ENCODE results near the gene USP24.

The USP24 gene

DNA sequence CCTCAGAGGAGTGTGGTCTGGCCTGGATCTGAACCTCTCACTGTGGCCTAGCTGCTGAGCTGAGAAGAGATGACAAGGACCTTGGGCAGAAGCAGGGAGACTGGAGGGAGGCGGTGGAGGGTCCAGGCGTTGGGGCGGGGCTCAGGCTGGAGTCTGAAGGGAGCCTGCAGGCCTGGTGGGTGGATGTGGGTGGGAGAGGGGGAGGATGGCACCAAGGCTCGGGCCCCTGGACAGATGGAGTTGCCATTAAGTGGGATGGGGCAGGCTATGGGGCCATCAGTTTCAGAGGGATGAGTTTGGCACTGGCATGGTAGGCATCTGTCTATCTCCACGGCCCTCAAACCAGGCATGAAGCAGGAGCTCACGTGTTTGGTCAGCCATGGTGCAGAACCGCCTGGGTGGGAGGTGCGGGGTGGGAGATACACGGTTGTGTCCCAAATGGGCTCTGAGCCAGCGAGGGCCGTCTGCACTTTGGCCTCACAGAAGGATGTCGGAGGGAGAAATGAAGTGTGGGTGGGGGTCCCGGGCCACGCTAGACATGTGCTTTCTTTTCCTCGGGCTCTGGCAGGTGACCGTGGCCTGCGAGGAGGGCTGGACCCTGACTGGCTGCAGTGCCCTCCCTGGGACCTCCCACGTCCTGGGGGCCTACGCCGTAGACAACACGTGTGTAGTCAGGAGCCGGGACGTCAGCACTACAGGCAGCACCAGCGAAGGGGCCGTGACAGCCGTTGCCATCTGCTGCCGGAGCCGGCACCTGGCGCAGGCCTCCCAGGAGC is 152.2 kb downstream of the USP24 start:
- TF ChIP-seq, protein P1, sequence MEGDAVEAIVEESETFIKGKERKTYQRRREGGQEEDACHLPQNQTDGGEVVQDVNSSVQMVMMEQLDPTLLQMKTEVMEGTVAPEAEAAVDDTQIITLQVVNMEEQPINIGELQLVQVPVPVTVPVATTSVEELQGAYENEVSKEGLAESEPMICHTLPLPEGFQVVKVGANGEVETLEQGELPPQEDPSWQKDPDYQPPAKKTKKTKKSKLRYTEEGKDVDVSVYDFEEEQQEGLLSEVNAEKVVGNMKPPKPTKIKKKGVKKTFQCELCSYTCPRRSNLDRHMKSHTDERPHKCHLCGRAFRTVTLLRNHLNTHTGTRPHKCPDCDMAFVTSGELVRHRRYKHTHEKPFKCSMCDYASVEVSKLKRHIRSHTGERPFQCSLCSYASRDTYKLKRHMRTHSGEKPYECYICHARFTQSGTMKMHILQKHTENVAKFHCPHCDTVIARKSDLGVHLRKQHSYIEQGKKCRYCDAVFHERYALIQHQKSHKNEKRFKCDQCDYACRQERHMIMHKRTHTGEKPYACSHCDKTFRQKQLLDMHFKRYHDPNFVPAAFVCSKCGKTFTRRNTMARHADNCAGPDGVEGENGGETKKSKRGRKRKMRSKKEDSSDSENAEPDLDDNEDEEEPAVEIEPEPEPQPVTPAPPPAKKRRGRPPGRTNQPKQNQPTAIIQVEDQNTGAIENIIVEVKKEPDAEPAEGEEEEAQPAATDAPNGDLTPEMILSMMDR (IDR thresholded peaks at IDR 0.05; ENCODE audit: borderline replicate concordance, control extremely low read depth, extremely low read depth, insufficient read depth, missing control alignments) = no peak
- DNase-seq (ENCODE audit: low spot score) = peak; percentile 11
- in situ Hi-C loops (cut with MboI; ENCODE audit: low sequenced_read_pairs, unreplicated experiment) = no loop called here

DNA sequence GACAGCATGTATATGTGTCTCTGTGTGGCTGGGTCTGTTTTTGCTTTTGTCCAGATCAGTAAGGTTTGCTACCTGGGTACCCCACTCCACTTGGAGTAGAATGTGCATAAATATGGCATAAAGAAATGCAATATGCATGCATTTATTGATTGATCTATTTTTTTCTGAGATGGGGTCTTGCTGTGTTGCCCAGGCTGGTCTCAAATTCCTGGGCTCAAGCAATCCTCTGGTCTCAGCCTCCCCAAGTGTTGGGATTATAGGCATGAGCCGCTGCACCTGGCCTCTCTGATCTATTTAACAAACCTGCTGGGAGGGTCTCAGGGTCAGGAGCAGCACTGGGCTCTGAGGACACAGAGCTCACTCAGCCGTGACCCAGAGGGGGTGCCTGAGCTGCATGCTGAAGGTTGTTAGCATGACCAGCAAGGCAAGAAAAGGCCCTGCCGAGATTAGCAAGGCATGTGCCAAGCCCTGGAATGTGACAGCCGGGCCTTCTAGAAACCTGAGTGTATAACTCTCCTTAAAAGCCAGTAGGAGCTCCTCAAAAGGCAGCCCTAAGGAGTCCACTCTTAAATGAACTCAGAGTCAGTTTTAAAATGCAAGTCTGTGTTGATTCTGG is 153.3 kb downstream of the USP24 start:
- TF ChIP-seq, protein P1 (IDR thresholded peaks at IDR 0.05; ENCODE audit: borderline replicate concordance, control extremely low read depth, extremely low read depth, insufficient read depth, missing control alignments) = no peak
- in situ Hi-C loops (cut with MboI; ENCODE audit: low sequenced_read_pairs, unreplicated experiment) = no loop called here
- peak; percentile 12 for DNase-seq (ENCODE audit: low spot score)

DNA sequence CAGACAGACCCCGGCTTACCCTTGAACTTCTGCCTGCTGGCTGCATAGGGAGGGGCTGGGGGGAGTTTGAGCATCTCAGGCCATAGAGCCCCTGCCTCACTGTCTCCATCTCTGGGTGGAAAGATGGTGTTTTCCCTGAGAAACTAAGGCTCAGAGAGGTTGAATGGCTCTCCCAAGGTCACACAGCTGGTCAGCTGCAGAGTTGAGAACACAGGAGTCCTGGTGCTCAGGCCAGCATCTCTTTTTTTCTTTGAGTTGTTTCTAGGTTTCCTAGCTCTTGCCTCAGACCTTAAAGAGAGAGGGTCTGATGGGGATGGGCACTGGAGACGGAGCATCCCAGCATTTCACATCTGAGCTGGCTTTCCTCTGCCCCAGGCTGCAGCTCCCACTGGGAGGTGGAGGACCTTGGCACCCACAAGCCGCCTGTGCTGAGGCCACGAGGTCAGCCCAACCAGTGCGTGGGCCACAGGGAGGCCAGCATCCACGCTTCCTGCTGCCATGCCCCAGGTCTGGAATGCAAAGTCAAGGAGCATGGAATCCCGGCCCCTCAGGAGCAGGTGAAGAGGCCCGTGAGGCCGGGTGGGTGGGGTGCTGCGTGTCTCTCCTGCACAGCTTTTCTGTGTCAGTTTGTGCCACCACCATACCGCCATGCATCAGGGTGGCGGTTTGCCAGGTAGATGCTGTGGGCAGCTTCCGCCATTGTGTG is 154.0 kb downstream of the USP24 start:
- in situ Hi-C loops (cut with MboI; ENCODE audit: low sequenced_read_pairs, unreplicated experiment) = no loop called here
- DNase-seq (ENCODE audit: low spot score) = no peak
- TF ChIP-seq, protein P1 (IDR thresholded peaks at IDR 0.05; ENCODE audit: borderline replicate concordance, control extremely low read depth, extremely low read depth, insufficient read depth, missing control alignments) = no peak

DNA sequence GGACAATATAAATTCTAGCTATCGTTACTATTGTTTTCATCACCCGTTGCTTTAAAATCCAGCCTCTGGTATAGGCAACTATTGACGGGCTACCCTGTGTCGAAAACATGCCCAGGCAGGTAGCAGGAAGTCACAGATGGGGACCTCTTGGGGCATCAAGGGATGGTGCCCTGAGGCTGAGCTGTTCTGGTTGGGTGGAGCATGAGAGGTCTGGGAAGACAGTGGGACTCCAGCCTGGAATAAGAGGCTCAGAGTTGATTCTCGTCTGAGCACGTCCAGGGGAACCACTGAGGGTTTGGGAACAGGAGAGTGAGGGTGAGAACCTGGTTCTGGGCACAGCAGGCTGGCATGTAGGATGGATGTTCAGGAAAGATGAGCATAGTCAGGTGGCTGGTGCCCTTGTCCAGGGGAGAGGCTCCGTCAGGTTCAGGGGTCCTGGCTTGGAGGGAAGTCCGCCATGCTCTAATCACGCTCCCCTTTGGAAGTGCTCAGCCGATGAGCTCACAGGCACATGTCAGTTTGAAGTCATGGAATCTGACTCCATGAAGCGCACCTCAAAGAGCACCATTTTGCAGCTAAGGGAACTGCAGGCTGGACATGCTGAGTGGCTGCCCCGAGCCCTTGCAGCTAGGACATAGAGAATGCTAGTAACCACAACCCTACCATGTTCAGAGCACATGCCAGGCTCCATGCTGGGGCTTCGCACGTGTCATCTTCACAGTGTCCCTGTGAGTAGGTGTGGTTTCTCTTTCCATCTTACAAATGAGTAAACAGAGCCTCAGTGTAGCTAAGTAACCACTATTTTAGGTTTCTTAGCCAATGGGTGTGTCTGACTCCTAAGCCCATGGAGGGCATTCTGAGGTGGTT is 154.8 kb downstream of the USP24 start:
- in situ Hi-C loops (cut with MboI; ENCODE audit: low sequenced_read_pairs, unreplicated experiment) = no loop called here
- peak; percentile 50 for DNase-seq (ENCODE audit: low spot score)
- TF ChIP-seq, protein P1 (IDR thresholded peaks at IDR 0.05; ENCODE audit: borderline replicate concordance, control extremely low read depth, extremely low read depth, insufficient read depth, missing control alignments) = no peak

DNA sequence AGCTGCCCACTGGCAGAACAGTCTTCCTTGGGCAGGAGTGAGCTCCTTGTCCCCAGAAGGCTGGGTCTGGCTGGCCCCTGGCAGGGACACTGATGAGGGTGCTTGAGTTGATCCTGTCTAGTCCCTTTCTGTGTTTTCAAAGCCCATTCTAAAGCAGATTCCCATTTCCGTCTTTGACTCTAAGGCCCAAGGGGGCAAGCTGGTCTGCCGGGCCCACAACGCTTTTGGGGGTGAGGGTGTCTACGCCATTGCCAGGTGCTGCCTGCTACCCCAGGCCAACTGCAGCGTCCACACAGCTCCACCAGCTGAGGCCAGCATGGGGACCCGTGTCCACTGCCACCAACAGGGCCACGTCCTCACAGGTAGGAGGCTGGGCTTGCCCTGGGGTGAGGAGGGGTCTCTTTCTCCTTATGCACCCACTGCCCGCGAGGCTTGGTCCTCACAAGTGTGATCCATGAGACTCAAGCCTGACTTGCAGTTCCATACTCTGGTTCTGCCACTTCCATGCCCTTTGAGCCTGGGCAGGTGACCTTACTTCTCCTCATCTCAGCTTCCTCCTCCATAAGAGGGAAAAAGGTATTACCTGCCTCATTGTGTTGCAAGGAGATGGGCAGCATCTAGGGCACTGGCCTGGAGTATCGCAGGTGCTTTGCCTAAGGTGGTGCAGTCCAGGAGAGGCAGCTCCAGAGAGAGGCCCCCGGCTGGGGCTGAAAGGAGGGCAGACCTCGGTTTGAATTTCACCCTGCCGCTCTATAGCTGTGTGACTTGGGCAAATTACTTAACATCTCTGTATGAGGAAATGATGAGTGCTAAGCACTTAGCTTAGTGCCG is 155.6 kb downstream of the USP24 start:
- in situ Hi-C loops (cut with MboI; ENCODE audit: low sequenced_read_pairs, unreplicated experiment) = no loop called here
- TF ChIP-seq, protein P1 (IDR thresholded peaks at IDR 0.05; ENCODE audit: borderline replicate concordance, control extremely low read depth, extremely low read depth, insufficient read depth, missing control alignments) = no peak
- no peak for DNase-seq (ENCODE audit: low spot score)
